ENCODE results near the gene CPLANE2.

Gene CPLANE2

GRCh38 chr1:16191309-16191708, 45.7 kb downstream of the CPLANE2 start:
- DNase-seq (ENCODE audit: low read depth in 2 of 2): no peak

GRCh38 chr1:16189921-16190621, 46.9 kb downstream of the CPLANE2 start:
- DNase-seq (ENCODE audit: low read depth in 2 of 2): no peak

GRCh38 chr1:16189003-16189402, 48.0 kb downstream of the CPLANE2 start:
- DNase-seq (ENCODE audit: low read depth in 2 of 2): no peak

- DNase-seq (ENCODE audit: low read depth in 2 of 2): peak; percentile 61 to 71
Observed at GRCh38 chr1:16187748-16188401, 49.1 kb downstream of the CPLANE2 start.

GRCh38 chr1:16186655-16187235, 50.2 kb downstream of the CPLANE2 start:
- DNase-seq (ENCODE audit: low read depth in 2 of 2): no peak

GRCh38 chr1:16184557-16185303, 52.3 kb downstream of the CPLANE2 start:
- no peak for DNase-seq (ENCODE audit: low read depth in 2 of 2)

- DNase-seq (ENCODE audit: low read depth in 2 of 2): no peak
Observed at GRCh38 chr1:16183765-16184556, 53.0 kb downstream of the CPLANE2 start.

- no peak for DNase-seq (ENCODE audit: low read depth in 2 of 2)
Observed at GRCh38 chr1:16183179-16183578, 53.8 kb downstream of the CPLANE2 start.

- DNase-seq (ENCODE audit: low read depth in 2 of 2): no peak
Observed at GRCh38 chr1:16181887-16182719, 54.9 kb downstream of the CPLANE2 start.

Data from stimulated activated CD8-positive, alpha-beta memory T cell treated with anti-CD3 and anti-CD28 coated beads, Interleukin-2, amount 100 ng/mL, for 48 hours (primary cell).